ENCODE measurements around the gene SCYGR7. TPM values are rescaled to one million over a fixed set of nuclear protein-coding genes. Genes with fewer than 3 reads are reported as not detected.

Gene SCYGR7
- total and polyA plus RNA-seq, 2 experiments from 2014 or later, result not detected

DNA sequence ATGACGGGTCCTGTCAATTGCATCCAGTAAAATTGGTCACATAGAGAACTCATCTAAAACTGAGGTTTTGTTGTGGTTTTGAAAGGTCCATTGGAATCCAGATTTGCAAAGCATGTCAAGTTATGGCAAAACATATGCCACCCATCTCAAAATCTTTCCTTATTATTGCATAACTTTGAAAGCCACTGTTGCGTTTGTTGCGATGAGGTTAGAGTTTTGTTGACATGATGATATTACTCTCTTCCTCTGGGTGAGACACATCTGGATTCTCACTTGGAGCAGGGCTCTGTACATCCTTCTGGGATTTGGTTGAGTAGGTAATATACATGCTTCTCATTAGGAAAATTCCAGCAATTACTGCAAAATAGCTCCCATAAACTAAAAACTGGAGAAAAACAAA is 40.9 kb upstream of the SCYGR7 start (continued):
- TF ChIP-seq ZNF462 (CRISPR knock-in tag; IDR thresholded peaks at IDR 0.05) (no peak), NANOG (IDR thresholded peaks at IDR 0.05; ENCODE audit: borderline replicate concordance) (no peak), JUNB (IDR thresholded peaks at IDR 0.05; ENCODE audit: unreplicated experiment) (no peak), POLR2AphosphoS5 (IDR thresholded peaks at IDR 0.05; ENCODE audit: low read depth) (no peak), ZNF114 (CRISPR knock-in tag; IDR thresholded peaks at IDR 0.05) (no peak), ETS1 (IDR thresholded peaks at IDR 0.05) (no peak), STAT1 (IDR thresholded peaks at IDR 0.05; ENCODE audit: unreplicated experiment) (no peak), ZNF331 (CRISPR knock-in tag; IDR thresholded peaks at IDR 0.05; ENCODE audit: low read depth) (no peak), CREB1 (CRISPR knock-in tag; IDR thresholded peaks at IDR 0.05; ENCODE audit: low read depth) (no peak), EZH2 (IDR thresholded peaks at IDR 0.05; ENCODE audit: low read depth, unreplicated experiment) (no peak)

Measured in GM23338 (cell line).